Esophagus muscularis mucosa (tissue), 4 donors: Measurements from ENCODE around the gene SIAH2. TPM values are rescaled to one million over a fixed set of nuclear protein-coding genes. Genes with fewer than 3 reads are reported as not detected.
A peak's percentile ranks its signal among the peaks of the same experiment; 100 is the strongest.

ENCODE experiments used
- DNase-seq: peaks from one replicate; pipeline ENCODE4 v3.0.0-alpha.2; 2017; ENCODE audit errors: extremely low spot score
- H3K27ac ChIP-seq, 4 donors: fragments of 200-600 bp; sonication (generic); replicated peaks in 1 of 4; 1 replicate in 3 of 4; 2 replicates in 1 of 4; pipeline ENCODE4 v1.5.1; 2016 to 2019; ENCODE audit warnings: mild to moderate bottlenecking in 1 of 4
- H3K27me3 ChIP-seq, 4 donors: fragments of 200-600 bp; sonication (generic); one replicate each; pipeline versions ENCODE4 v1.5.1 to v1.6.0; 2016 to 2019
- H3K36me3 ChIP-seq, 4 donors: fragments of 200-600 bp; sonication (generic); one replicate each; pipeline ENCODE4 v1.5.1; 2016 to 2019
- H3K4me1 ChIP-seq, 4 donors: fragments of 200-600 bp; sonication (generic); one replicate each; pipeline ENCODE4 v1.5.1; 2016 to 2019
- H3K4me3 ChIP-seq, 4 donors: fragments of 200-600 bp; sonication (generic); 1 replicate in 2 of 4; 2 replicates in 2 of 4; pipeline ENCODE4 v1.5.1; 2016 to 2019; ENCODE audit warnings: mild to moderate bottlenecking in 4 of 4, moderate library complexity in 1 of 4
- H3K9me3 ChIP-seq, 4 donors: fragments of 200-600 bp; sonication (generic); 1 replicate in 3 of 4; 2 replicates in 1 of 4; pipeline ENCODE4 v1.5.1; 2016 to 2019
- EP300 ChIP-seq: sonication (generic); formaldehyde crosslinking; IDR thresholded peaks from one replicate; pipeline ENCODE4 v1.6.1; 2017; ENCODE audit warnings: antibody characterized with exemption
- POLR2A ChIP-seq: fragments of 450-650 bp; IDR thresholded peaks from one replicate; pipeline ENCODE4 v1.6.1; 2017; ENCODE audit warnings: antibody characterized with exemption, moderate library complexity, mild to moderate bottlenecking, low read depth
- POLR2AphosphoS5 ChIP-seq, 2 donors: sonication (generic); formaldehyde crosslinking; IDR thresholded peaks; one replicate each; pipeline ENCODE4 v1.6.1; 2017; ENCODE audit warnings: antibody characterized with exemption in 2 of 2
- WGBS: methylation state at CpG from one replicate; pipeline ENCODE4 v1.1.5; 2018; 5-methylcytosine and 5-hydroxymethylcytosine counted together
- intact Hi-C: fragments of 100-400 bp; cut with DNase I; formaldehyde crosslinking; loops from one replicate; pipeline ENCODE4 v1.15.1; 2023
- total RNA-seq, 4 donors: library from RNA; depleted of rRNA; stranded (reverse); fragments of >200 nt; gene quantifications; one replicate each; pipeline versions ENCODE4 v1.1.0 to v1.2.1, GENCODE V29; 2016
- TF ChIP-seq, protein P1 (sequence below), 3 experiments: fragments of 200-600 bp in 2 of 3; fragments of 450-650 bp in 1 of 3; sonication (generic) in 2 of 3; IDR thresholded peaks; one replicate each; pipeline ENCODE4 v1.5.1; 2017 to 2019; ENCODE audit warnings: antibody characterized with exemption in 3 of 3, mild to moderate bottlenecking in 2 of 3, moderate library complexity in 1 of 3

Gene SIAH2
- total RNA-seq, 4 donors from 2014 or later = 27.8 to 55.8 (median 43.3) TPM

DNA sequence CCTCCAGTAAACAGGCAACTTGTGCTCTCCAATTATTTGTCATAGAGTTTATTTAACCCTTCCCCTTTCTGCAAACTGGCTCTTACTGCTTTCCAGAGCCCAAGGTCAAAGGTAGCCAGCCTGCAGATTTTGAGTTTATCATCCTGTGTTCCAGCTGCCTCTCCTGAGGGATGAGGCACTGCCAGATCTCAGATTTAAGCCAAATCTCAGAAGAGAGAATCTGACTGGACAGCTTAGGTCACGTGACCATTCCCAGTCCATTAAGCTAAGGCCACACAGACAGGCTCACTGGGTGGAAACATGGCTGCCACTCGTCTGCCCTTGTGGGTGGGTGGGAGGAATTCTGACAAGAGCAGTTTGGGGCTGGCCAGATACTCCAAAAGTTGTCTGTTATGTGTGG lies 8.6 kb upstream of the SIAH2 start:
- no peak for TF ChIP-seq EP300
- no peak for TF ChIP-seq POLR2AphosphoS5 (IDR thresholded peaks at IDR 0.05)
- TF ChIP-seq, protein P1, sequence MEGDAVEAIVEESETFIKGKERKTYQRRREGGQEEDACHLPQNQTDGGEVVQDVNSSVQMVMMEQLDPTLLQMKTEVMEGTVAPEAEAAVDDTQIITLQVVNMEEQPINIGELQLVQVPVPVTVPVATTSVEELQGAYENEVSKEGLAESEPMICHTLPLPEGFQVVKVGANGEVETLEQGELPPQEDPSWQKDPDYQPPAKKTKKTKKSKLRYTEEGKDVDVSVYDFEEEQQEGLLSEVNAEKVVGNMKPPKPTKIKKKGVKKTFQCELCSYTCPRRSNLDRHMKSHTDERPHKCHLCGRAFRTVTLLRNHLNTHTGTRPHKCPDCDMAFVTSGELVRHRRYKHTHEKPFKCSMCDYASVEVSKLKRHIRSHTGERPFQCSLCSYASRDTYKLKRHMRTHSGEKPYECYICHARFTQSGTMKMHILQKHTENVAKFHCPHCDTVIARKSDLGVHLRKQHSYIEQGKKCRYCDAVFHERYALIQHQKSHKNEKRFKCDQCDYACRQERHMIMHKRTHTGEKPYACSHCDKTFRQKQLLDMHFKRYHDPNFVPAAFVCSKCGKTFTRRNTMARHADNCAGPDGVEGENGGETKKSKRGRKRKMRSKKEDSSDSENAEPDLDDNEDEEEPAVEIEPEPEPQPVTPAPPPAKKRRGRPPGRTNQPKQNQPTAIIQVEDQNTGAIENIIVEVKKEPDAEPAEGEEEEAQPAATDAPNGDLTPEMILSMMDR (IDR thresholded peaks at IDR 0.05) = no peak
- TF ChIP-seq POLR2A = no peak
- Histone ChIP-seq H3K4me1 (no peaks in the 10 kb centered on the region), H3K27me3 (no peaks in the 10 kb centered on the region), H3K9me3 (no peaks in the 10 kb centered on the region), H3K27ac (no peak overlapping the region), H3K4me3 (no peak overlapping the region), H3K36me3 (no peaks in the 10 kb centered on the region)
- no peak for DNase-seq
- intact Hi-C loops = no loop called here
- 92% methylated on average over 2 of the region's 2 CpGs for WGBS

DNA sequence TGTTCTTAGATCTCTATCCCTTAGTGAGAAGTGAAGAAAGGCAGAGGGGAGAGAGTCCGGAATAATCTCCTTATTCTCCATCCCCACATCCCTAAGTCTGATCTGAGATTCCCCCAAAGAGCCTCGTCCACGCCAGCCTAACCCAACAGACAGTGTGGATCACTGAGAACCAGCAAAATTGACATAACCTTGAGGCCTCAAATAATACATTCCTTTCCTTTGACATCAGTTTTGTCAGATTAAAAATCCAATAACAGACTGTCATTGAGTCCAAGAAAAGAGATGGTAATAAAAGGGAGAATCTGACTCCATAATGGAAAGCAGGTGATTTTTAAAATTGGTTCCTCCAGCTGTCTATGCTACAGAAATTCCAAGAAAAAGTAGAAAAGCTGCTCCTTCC lies 7.7 kb upstream of the SIAH2 start:
- H3K9me3 ChIP-seq = no peaks in the 10 kb centered on the region
- no peak overlapping the region for H3K4me3 ChIP-seq
- H3K4me1 ChIP-seq = no peaks in the 10 kb centered on the region
- no peak overlapping the region for H3K27ac ChIP-seq
- TF ChIP-seq, protein P1 (IDR thresholded peaks at IDR 0.05) = no peak
- TF ChIP-seq POLR2A (no peak), POLR2AphosphoS5 (IDR thresholded peaks at IDR 0.05) (no peak), EP300 (no peak)
- no peaks in the 10 kb centered on the region for H3K36me3 ChIP-seq
- no peak for DNase-seq
- WGBS = 86% methylated on average over 3 of the region's 3 CpGs
- no peaks in the 10 kb centered on the region for H3K27me3 ChIP-seq
- intact Hi-C loops = no loop called here

DNA sequence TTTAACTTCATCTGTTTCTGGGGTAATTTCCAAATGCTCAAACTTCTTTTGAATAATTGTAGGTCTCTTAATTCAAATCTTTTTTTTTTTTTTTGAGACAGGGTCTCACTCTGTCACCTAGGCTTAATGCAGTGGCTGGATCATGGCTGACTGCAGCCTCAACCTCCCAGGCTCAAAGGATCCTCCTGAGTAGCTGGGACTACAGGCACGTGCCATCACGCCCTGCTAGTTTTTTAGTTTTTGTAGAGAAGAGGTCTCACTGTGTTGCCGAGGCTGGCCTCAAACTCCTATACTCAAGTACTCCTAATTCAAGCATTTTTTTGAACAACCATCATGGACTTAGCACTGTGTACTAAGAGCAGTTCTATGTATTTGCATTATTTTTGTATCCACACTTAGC lies 3.8 kb upstream of the SIAH2 start:
- DNase-seq = no peak
- Histone ChIP-seq H3K27ac (no peak overlapping the region), H3K4me1 (peaks cover 0 to 9% (median 8%) of the 10 kb centered on the region in 4 donors), H3K27me3 (no peaks in the 10 kb centered on the region), H3K4me3 (no peak overlapping the region), H3K9me3 (no peaks in the 10 kb centered on the region), H3K36me3 (no peaks in the 10 kb centered on the region)
- intact Hi-C loops = no loop called here
- no peak for TF ChIP-seq POLR2AphosphoS5 (IDR thresholded peaks at IDR 0.05)
- TF ChIP-seq POLR2A = no peak
- no peak for TF ChIP-seq EP300
- TF ChIP-seq, protein P1 (IDR thresholded peaks at IDR 0.05) = no peak
- 94% methylated on average over 3 of the region's 3 CpGs for WGBS

DNA sequence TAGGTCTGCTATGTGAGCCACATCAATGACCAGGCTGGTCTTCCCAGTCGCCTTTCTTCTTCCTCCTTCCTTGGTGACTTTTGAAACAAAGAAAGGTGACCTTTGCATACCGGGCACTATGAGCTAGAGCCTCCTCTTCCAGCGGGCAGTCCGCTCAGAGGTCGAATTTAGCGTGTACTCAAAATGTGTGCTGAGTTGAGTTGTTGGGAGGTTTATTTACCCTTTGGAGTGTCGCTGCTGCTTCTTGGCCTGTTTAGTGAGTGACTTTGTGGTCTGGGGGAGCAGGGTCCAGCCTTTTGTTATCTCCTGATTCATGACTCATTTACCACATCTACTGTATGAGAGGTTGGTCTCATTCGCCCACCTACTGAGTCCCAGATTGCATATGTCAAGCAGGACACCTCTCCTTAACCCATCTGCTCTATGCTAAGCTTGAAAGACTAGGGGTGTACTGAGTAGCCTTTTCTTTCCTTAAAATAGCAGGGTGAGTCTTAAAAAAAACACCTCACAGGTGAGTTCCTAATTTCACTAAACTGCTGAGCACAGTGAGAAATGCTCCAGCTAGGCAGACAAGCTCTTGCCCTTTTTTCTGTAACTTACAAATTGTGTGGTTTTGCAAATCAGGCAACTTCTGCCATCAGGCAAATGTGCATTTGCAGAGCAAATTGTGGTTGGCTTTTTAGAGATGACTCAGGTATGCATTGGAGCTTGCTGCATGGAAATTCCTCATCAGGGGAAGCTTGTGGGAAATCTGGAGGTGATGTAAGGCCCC lies 3.2 kb upstream of the SIAH2 start:
- Histone ChIP-seq H3K27me3 (no peaks in the 10 kb centered on the region), H3K4me1 (peaks cover 0 to 13% (median 13%) of the 10 kb centered on the region in 4 donors), H3K9me3 (no peaks in the 10 kb centered on the region), H3K27ac (no peak overlapping the region), H3K4me3 (no peak overlapping the region), H3K36me3 (no peaks in the 10 kb centered on the region)
- WGBS = 89% methylated on average over 8 of the region's 8 CpGs
- intact Hi-C loops = no loop called here
- DNase-seq = no peak
- no peak for TF ChIP-seq POLR2A

DNA sequence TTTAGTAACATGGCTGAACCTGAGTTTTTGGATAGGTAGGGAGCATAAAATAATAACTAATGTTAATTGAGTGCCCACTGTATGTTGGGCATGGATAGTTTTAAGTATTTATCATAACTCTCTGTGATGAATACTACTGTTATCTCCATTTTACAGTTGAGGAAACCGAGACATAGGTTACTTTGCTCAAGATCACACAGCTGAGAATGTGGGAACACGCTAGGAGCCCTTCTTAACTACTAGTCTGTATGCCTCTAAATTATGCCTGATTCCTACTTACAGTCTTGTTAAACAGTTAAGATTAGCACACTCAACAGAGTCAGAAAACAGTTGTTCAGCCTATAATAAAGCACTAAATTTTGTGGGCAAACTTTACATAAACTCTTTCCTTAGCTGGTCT lies 2.0 kb upstream of the SIAH2 start:
- Histone ChIP-seq H3K4me3 (no peak overlapping the region), H3K27ac (peak overlapping the region in 1 of 4 donors; percentile 94), H3K27me3 (no peaks in the 10 kb centered on the region), H3K4me1 (peaks cover 10 to 25% (median 24%) of the 10 kb centered on the region in 4 donors), H3K9me3 (no peaks in the 10 kb centered on the region), H3K36me3 (no peaks in the 10 kb centered on the region)
- intact Hi-C loops = loop anchor here (5.0 kb wide), 1 partner anchor 43 kb away; no protein-coding TSS in a partner anchor
- no peak for TF ChIP-seq EP300
- TF ChIP-seq, protein P1 (IDR thresholded peaks at IDR 0.05) = no peak
- TF ChIP-seq POLR2AphosphoS5 (IDR thresholded peaks at IDR 0.05) = no peak
- no peak for TF ChIP-seq POLR2A
- WGBS = 100% methylated on average over 2 of the region's 2 CpGs
- no peak for DNase-seq
